Activated naive CD4-positive, alpha-beta T cell treated with anti-CD3 and anti-CD28 coated beads, Interleukin-2, amount 10 ng/mL, durations not matched to agents 7 days and 5 days (primary cell): ENCODE measurements around the gene OR4A47.
"Not testable (repeated sequence)": the region's sequence is repeated elsewhere in the genome, so short reads cannot be mapped to it uniquely, and the experiment has no call there.

Experiments
- CTCF ChIA-PET: fragments of 350-600 bp; sonication (Branson Sonifier 250); formaldehyde crosslinking; loops from one replicate; lab custom pipeline; 2021; ENCODE audit warnings: antibody characterized with exemption; lab: Charles Lee
- DNase-seq: peaks from one replicate; pipeline ENCODE4 v3.0.0-alpha.2; 2020
- H3K27ac Mint-ChIP-seq: one replicate; pipeline ENCODE4 v1.8.0; 2021; ENCODE audit warnings: mild to moderate bottlenecking, moderate library complexity, mixed read lengths
- H3K27me3 Mint-ChIP-seq: one replicate; pipeline ENCODE4 v1.8.0; 2021; ENCODE audit warnings: mild to moderate bottlenecking, mixed read lengths
- H3K36me3 Mint-ChIP-seq: one replicate; pipeline ENCODE4 v1.8.0; 2021; ENCODE audit warnings: mixed read lengths
- H3K4me1 Mint-ChIP-seq: one replicate; pipeline ENCODE4 v1.8.0; 2021; ENCODE audit warnings: mixed read lengths
- H3K4me3 Mint-ChIP-seq: one replicate; pipeline ENCODE4 v1.8.0; 2021; ENCODE audit warnings: mild to moderate bottlenecking, moderate library complexity, mixed read lengths
- H3K9me3 Mint-ChIP-seq: one replicate; pipeline ENCODE4 v1.8.0; 2021; ENCODE audit warnings: mixed read lengths

OR4A47 gene, protein sequence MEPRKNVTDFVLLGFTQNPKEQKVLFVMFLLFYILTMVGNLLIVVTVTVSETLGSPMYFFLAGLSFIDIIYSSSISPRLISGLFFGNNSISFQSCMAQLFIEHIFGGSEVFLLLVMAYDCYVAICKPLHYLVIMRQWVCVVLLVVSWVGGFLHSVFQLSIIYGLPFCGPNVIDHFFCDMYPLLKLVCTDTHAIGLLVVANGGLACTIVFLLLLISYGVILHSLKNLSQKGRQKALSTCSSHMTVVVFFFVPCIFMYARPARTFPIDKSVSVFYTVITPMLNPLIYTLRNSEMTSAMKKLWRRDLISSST

GRCh38 chr11:48488493-48488892 is at the start of gene OR4A47:
Gene OR4A47 (plus strand): TSS chr11:48488793. CDS start chr11:48488793, 0 bp downstream.
- H3K27ac Mint-ChIP-seq, H3K27me3 Mint-ChIP-seq, H3K9me3 Mint-ChIP-seq, CTCF ChIA-PET, H3K4me1 Mint-ChIP-seq, H3K36me3 Mint-ChIP-seq, H3K4me3 Mint-ChIP-seq, DNase-seq: not testable (repeated sequence)

DNA sequence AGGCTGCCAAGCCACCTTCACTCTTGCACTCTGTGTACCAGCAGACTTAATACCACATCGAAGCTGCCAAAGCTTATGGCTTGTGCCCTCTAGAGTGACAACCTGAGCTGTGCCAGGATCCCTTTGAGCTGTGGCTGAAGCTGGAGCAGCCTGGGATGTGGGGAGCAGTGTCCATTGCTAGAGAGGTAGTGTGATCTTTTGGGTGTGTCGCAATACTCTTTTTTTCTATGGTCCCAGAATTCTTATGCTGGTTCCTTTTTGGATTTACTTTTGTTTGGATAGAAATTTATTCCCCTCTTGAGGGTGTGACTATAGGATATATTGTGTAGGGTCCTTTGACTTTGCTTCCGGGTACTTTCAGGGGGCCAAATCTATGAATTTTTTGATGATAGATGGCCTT is 32.7 kb upstream of the OR4A47 start:
- H3K9me3 Mint-ChIP-seq, H3K4me1 Mint-ChIP-seq, DNase-seq, H3K27ac Mint-ChIP-seq, H3K36me3 Mint-ChIP-seq, H3K27me3 Mint-ChIP-seq, CTCF ChIA-PET, H3K4me3 Mint-ChIP-seq: not testable (repeated sequence)

GRCh38 chr11:48473966-48474365 is 14.6 kb upstream of the OR4A47 start:
- CTCF ChIA-PET, H3K4me3 Mint-ChIP-seq, H3K27ac Mint-ChIP-seq, H3K9me3 Mint-ChIP-seq, DNase-seq, H3K36me3 Mint-ChIP-seq, H3K27me3 Mint-ChIP-seq, H3K4me1 Mint-ChIP-seq: not testable (repeated sequence)

DNA sequence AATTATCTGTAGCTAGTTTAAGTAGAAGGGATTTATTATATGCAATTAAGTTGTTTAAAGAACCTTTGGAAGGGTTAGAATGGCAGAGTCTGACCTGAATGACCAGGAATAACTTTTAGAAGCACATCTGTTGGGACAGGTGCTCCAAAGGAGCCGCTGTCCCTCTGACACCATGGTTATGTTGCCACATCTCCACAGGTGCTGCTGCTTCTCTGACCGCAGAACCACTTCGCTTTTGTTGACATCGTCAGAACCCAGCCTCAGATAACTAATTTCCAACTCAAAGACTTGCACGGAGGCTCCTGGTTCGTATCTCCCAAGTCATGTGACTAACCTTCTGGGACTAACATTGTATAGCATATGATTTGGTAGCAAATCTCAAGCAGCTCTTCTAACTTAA is 13.9 kb upstream of the OR4A47 start:
- H3K4me1 Mint-ChIP-seq, H3K27ac Mint-ChIP-seq, H3K27me3 Mint-ChIP-seq, CTCF ChIA-PET, DNase-seq, H3K4me3 Mint-ChIP-seq, H3K36me3 Mint-ChIP-seq, H3K9me3 Mint-ChIP-seq: not testable (repeated sequence)

- H3K9me3 Mint-ChIP-seq, H3K27ac Mint-ChIP-seq, H3K4me1 Mint-ChIP-seq, H3K27me3 Mint-ChIP-seq, H3K4me3 Mint-ChIP-seq, DNase-seq, CTCF ChIA-PET, H3K36me3 Mint-ChIP-seq: not testable (repeated sequence)
Observed at GRCh38 chr11:48506169-48506568, 17.6 kb downstream of the OR4A47 start.

GRCh38 chr11:48538991-48539390 is 50.4 kb downstream of the OR4A47 start:
- no peaks in the 10 kb centered on the region for H3K27me3 Mint-ChIP-seq
- H3K4me3 Mint-ChIP-seq = no peak overlapping the region
- no peaks in the 10 kb centered on the region for H3K9me3 Mint-ChIP-seq
- no peaks in the 10 kb centered on the region for H3K4me1 Mint-ChIP-seq
- DNase-seq = no peak
- H3K36me3 Mint-ChIP-seq = no peaks in the 10 kb centered on the region
- CTCF ChIA-PET = no interaction called here
- H3K27ac Mint-ChIP-seq = no peak overlapping the region
